ENCODE measurements around the gene FAM78A.
"Not testable (repeated sequence)": the region's sequence is repeated elsewhere in the genome, so short reads cannot be mapped to it uniquely, and the experiment has no call there.

Gene FAM78A

DNA sequence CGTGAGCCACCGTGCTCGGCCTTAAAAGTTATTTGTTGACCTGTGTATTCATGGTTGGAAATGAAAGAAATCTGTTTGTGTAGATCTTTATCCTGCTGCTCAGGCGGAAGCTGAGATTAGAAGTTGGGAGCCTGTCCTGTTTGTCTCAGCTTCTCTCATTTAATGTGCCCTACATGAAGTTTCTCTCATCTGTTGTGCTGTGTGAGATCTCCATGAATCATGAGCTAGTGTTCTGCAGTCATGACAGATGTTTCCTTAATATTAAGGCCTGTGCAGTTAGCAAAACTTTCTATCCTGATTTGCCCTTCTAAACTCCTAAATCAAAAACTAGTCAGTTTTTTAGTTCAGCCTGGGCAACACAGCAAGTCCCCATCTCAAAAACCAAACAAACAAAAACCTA is 59.5 kb downstream of the FAM78A start:
- no peak for TF ChIP-seq POLR2A (IDR thresholded peaks at IDR 0.05; ENCODE audit: low read depth, low read length)
- no peak for DNase-seq (ENCODE audit: insufficient read length, low spot score)
- FAIRE-seq, result no peak

- DNase-seq (ENCODE audit: insufficient read length, low spot score) (no peak), FAIRE-seq (no peak)
- TF ChIP-seq POLR2A (IDR thresholded peaks at IDR 0.05; ENCODE audit: low read depth, low read length), result no peak
Observed at GRCh38 chr9:131214876-131215275, 61.4 kb downstream of the FAM78A start.

DNA sequence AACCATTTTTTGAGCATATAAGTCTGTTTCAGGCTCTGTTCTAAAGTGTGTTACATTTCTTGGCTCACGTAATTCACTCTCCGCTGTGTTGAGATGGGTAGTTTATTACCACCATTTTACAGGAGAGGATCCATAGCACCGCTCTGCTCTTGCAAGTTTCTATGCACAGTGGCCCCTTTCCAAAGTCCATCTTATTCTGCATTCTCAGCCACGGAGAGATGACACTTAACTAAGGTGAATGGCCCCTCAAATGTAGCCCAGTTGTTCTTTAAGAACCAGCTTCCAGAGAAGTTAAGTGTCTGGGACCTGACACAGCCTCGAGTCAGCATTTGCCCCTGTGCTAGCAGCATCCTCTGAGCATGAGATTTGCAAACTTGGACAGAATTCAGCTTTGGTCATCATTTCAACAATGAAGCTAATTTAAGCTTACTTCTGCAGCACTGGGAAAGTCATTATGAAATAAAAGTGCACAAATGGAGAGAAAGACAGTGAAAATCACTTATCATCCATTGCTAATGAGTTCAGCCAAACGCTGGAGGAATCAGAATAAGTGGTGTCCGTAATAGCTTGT is 61.9 kb downstream of the FAM78A start:
- FAIRE-seq, result no peak
- DNase-seq (ENCODE audit: insufficient read length, low spot score), result no peak
- no peak for TF ChIP-seq POLR2A (IDR thresholded peaks at IDR 0.05; ENCODE audit: low read depth, low read length)

- FAIRE-seq; DNase-seq (ENCODE audit: insufficient read length, low spot score): not testable (repeated sequence)
Observed at GRCh38 chr9:131211920-131212319, 64.4 kb downstream of the FAM78A start.

Measured in H54 (cell line).